PC-3 (cell line): ENCODE measurements around the gene HS3ST5. TPM values are rescaled to one million over a fixed set of nuclear protein-coding genes. Genes with fewer than 3 reads are reported as not detected.

ENCODE experiments used
- ATAC-seq: fragments of 200-7000 bp; cut with Tn5 transposase; 2 replicates; pipeline ENCODE4 v1.9.1; 2020; ENCODE audit warnings: mild to moderate bottlenecking, moderate library complexity
- BruUV-seq: library from RNA; stranded (reverse); fragments of 400-500 nt; replicated peaks from 2 replicates; lab custom pipeline; 2021; lab: Mats Ljungman, UMichigan
- CTCF ChIA-PET: fragments of 300-600 bp; sonication (Branson Sonifier 250); formaldehyde crosslinking; loops from one replicate; lab custom pipeline; 2022; ENCODE audit warnings: antibody characterized with exemption; lab: Charles Lee
- POLR2A ChIA-PET: fragments of 300-600 bp; sonication (Branson Sonifier 250); formaldehyde crosslinking; loops from one replicate; lab custom pipeline; 2022; ENCODE audit warnings: antibody characterized with exemption; ENCODE audit not compliant: unreplicated experiment; lab: Charles Lee
- DNase-seq: peaks from one replicate; pipeline ENCODE4 v3.0.0-alpha.2; 2015
- H2AFZ ChIP-seq: fragments of 300-600 bp; sonication (generic); 2 replicates; pipeline ENCODE4 v1.6.0; 2016; ENCODE audit warnings: antibody characterized with exemption, low read length
- H3F3A ChIP-seq: fragments of 300-600 bp; sonication (generic); one replicate; pipeline ENCODE4 v1.6.0; 2017; ENCODE audit warnings: antibody characterized with exemption, low read length, control low read depth, mild to moderate bottlenecking; ENCODE audit not compliant: unreplicated experiment
- H3K27ac ChIP-seq: fragments of 300-600 bp; sonication (generic); 2 replicates; pipeline ENCODE4 v1.5.1; 2016; ENCODE audit warnings: mild to moderate bottlenecking, low read length
- H3K27me3 ChIP-seq: fragments of 300-600 bp; sonication (generic); 2 replicates; pipeline ENCODE4 v1.6.1; 2016; ENCODE audit warnings: low read length, mixed read lengths
- H3K36me3 ChIP-seq: fragments of 300-600 bp; sonication (generic); 2 replicates; pipeline ENCODE4 v1.6.1; 2016; ENCODE audit warnings: low read depth, mixed run types, low read length, mixed read lengths
- H3K4me1 ChIP-seq: fragments of 300-600 bp; sonication (generic); 2 replicates; pipeline ENCODE4 v1.5.1; 2016; ENCODE audit warnings: low read length; ENCODE audit not compliant: insufficient read depth
- H3K4me2 ChIP-seq: fragments of 300-600 bp; sonication (generic); 2 replicates; pipeline ENCODE4 v1.6.0; 2016; ENCODE audit warnings: low read length
- H3K4me3 ChIP-seq: fragments of 300-600 bp; sonication (generic); 2 replicates; pipeline ENCODE4 v1.5.1; 2016; ENCODE audit warnings: mild to moderate bottlenecking, low read length, mixed read lengths
- H3K79me2 ChIP-seq: fragments of 300-600 bp; sonication (generic); 2 replicates; pipeline ENCODE4 v1.6.1; 2017; ENCODE audit warnings: low read length, mixed read lengths
- H3K9ac ChIP-seq: fragments of 300-600 bp; sonication (generic); 2 replicates; pipeline ENCODE4 v1.6.0; 2016; ENCODE audit warnings: mild to moderate bottlenecking, low read length
- H3K9me2 ChIP-seq: fragments of 300-600 bp; sonication (generic); replicated peaks from 2 replicates; pipeline ENCODE4 v1.6.1; 2016; ENCODE audit warnings: mixed run types, low read length, mixed read lengths
- H3K9me3 ChIP-seq: fragments of 300-600 bp; sonication (generic); 2 replicates; pipeline ENCODE4 v1.6.1; 2016; ENCODE audit warnings: low read length, mixed read lengths
- H4K20me1 ChIP-seq: fragments of 300-600 bp; sonication (generic); 2 replicates; pipeline ENCODE4 v1.6.1; 2016; ENCODE audit warnings: low read length, mixed read lengths
- CTCF ChIP-seq: fragments of 300-600 bp; sonication (generic); conservative IDR thresholded peaks from 2 replicates; pipeline ENCODE4 v1.5.1; 2017; ENCODE audit warnings: antibody characterized with exemption, low read depth, mild to moderate bottlenecking, low read length
- EZH2 ChIP-seq: fragments of 300-600 bp; sonication (generic); IDR thresholded peaks from one replicate; pipeline ENCODE4 v1.6.1; 2017; ENCODE audit warnings: antibody characterized with exemption, mild to moderate bottlenecking, low read length; ENCODE audit not compliant: unreplicated experiment
- EZH2phosphoT487 ChIP-seq: fragments of 300-600 bp; sonication (generic); IDR thresholded peaks from 2 replicates; pipeline ENCODE4 v1.6.1; 2018; ENCODE audit warnings: mild to moderate bottlenecking, antibody characterized with exemption, low read length, borderline replicate concordance
- intact Hi-C: fragments of 100-400 bp; cut with micrococcal nuclease; formaldehyde crosslinking; loops from 2 replicates; pipeline ENCODE4 v1.9.0; 2023
- total RNA-seq: library from RNA; depleted of rRNA; stranded (reverse); fragments of >200 nt; gene quantifications from 2 replicates; pipeline ENCODE4 v1.2.3, GENCODE V29; 2014

Gene HS3ST5
- total RNA-seq, 1 experiment from 2014 or later = 1.2 TPM

- no peak for TF ChIP-seq EZH2
- TF ChIP-seq EZH2phosphoT487 = no peak
- no peak for TF ChIP-seq CTCF
- ChIA-PET CTCF (no interaction called here), POLR2A (no interaction called here)
- Histone ChIP-seq H2AFZ (no peak overlapping the region), H4K20me1 (no peaks in the 10 kb centered on the region), H3F3A (no peaks in the 10 kb centered on the region), H3K79me2 (no peaks in the 10 kb centered on the region), H3K4me1 (peaks cover 8% of the 10 kb centered on the region; the same call in 1 of the 2 replicates), H3K9ac (no peak overlapping the region), H3K4me2 (no peak overlapping the region), H3K27me3 (no peaks in the 10 kb centered on the region), H3K9me3 (no peaks in the 10 kb centered on the region), H3K4me3 (no peak overlapping the region), H3K9me2 (no peaks in the 10 kb centered on the region), H3K27ac (no peak overlapping the region), H3K36me3 (no peaks in the 10 kb centered on the region)
- intact Hi-C loops = no loop called here
- DNase-seq (no peak), ATAC-seq (no peak)
- BruUV-seq = no TSS peak
These were observed 68.0 kb downstream of the HS3ST5 start for GRCh38 chr6:114274836-114275235.

- Histone ChIP-seq H3K9me3 (no peaks in the 10 kb centered on the region), H3F3A (no peaks in the 10 kb centered on the region), H3K4me1 (peaks cover 8% of the 10 kb centered on the region; the same call in 1 of the 2 replicates), H3K27me3 (no peaks in the 10 kb centered on the region), H3K9me2 (no peaks in the 10 kb centered on the region), H4K20me1 (no peaks in the 10 kb centered on the region), H3K4me3 (no peak overlapping the region), H3K27ac (no peak overlapping the region), H3K79me2 (no peaks in the 10 kb centered on the region), H3K9ac (no peak overlapping the region), H3K36me3 (no peaks in the 10 kb centered on the region), H3K4me2 (no peak overlapping the region), H2AFZ (no peak overlapping the region)
- intact Hi-C loops = no loop called here
- TF ChIP-seq EZH2phosphoT487 (no peak), CTCF (no peak), EZH2 (no peak)
- ATAC-seq (no peak), DNase-seq (no peak)
- CTCF ChIA-PET = no interaction called here
- no TSS peak for BruUV-seq
- POLR2A ChIA-PET = no interaction called here
These were observed 70.2 kb downstream of the HS3ST5 start for GRCh38 chr6:114272582-114272981.

GRCh38 chr6:114271405-114271804 lies 71.4 kb downstream of the HS3ST5 start:
- Histone ChIP-seq H3K27me3 (no peaks in the 10 kb centered on the region), H3K9me3 (no peaks in the 10 kb centered on the region), H3K79me2 (no peaks in the 10 kb centered on the region), H3F3A (no peaks in the 10 kb centered on the region), H3K27ac (no peak overlapping the region), H3K9me2 (no peaks in the 10 kb centered on the region), H3K4me2 (no peak overlapping the region), H3K9ac (no peak overlapping the region), H3K4me3 (no peak overlapping the region), H2AFZ (no peak overlapping the region), H4K20me1 (no peaks in the 10 kb centered on the region), H3K4me1 (0 out of 2 replicates have a peak, but pooled peaks cover under 1% of the 10 kb centered on the region), H3K36me3 (no peaks in the 10 kb centered on the region)
- TF ChIP-seq CTCF (no peak), EZH2 (no peak), EZH2phosphoT487 (no peak)
- intact Hi-C loops = no loop called here
- ChIA-PET POLR2A (no interaction called here), CTCF (no interaction called here)
- ATAC-seq = no peak
- DNase-seq = no peak
- BruUV-seq = no TSS peak
